ENCODE results near the gene GRM1. TPM values are rescaled to one million over a fixed set of nuclear protein-coding genes. Genes with fewer than 3 reads are reported as not detected.

Gene GRM1
- total RNA-seq, 1 donor = under 0.01 TPM

- no peak overlapping the region for H3K4me3 ChIP-seq (ENCODE audit: low read depth, low read length)
- no peak for TF ChIP-seq CTCF (IDR thresholded peaks at IDR 0.05; ENCODE audit: insufficient read depth, low read depth, low read length)
- DNase-seq (ENCODE audit: low read depth) = no peak
These were observed 148.9 kb downstream of the GRM1 start for GRCh38 chr6:146177785-146178184.

- no peak overlapping the region for H3K4me3 ChIP-seq (ENCODE audit: low read depth, low read length)
- DNase-seq (ENCODE audit: low read depth) = no peak
- TF ChIP-seq CTCF (IDR thresholded peaks at IDR 0.05; ENCODE audit: insufficient read depth, low read depth, low read length) = no peak
These were observed 155.0 kb downstream of the GRM1 start for GRCh38 chr6:146183831-146184230.

- no peak for DNase-seq (ENCODE audit: low read depth)
- TF ChIP-seq CTCF (IDR thresholded peaks at IDR 0.05; ENCODE audit: insufficient read depth, low read depth, low read length) = no peak
- no peak overlapping the region for H3K4me3 ChIP-seq (ENCODE audit: low read depth, low read length)
These were observed 155.8 kb downstream of the GRM1 start for GRCh38 chr6:146184701-146185100.

GRCh38 chr6:146189131-146189530 is 160.3 kb downstream of the GRM1 start:
- H3K4me3 ChIP-seq (ENCODE audit: low read depth, low read length) = no peak overlapping the region
- no peak for DNase-seq (ENCODE audit: low read depth)
- no peak for TF ChIP-seq CTCF (IDR thresholded peaks at IDR 0.05; ENCODE audit: insufficient read depth, low read depth, low read length)

GRCh38 chr6:146190581-146190980 is 161.7 kb downstream of the GRM1 start:
- TF ChIP-seq CTCF (IDR thresholded peaks at IDR 0.05; ENCODE audit: insufficient read depth, low read depth, low read length) = no peak

GRCh38 chr6:146191166-146191565 is 162.3 kb downstream of the GRM1 start:
- no peak for DNase-seq (ENCODE audit: low read depth)
- H3K4me3 ChIP-seq (ENCODE audit: low read depth, low read length) = no peak overlapping the region
- TF ChIP-seq CTCF (IDR thresholded peaks at IDR 0.05; ENCODE audit: insufficient read depth, low read depth, low read length) = no peak

More at GRCh38 chr6:146190581-146190980, 161.7 kb downstream of the GRM1 start:
- no peak overlapping the region for H3K4me3 ChIP-seq (ENCODE audit: low read depth, low read length)
- DNase-seq (ENCODE audit: low read depth) = no peak

- no peak overlapping the region for H3K4me3 ChIP-seq (ENCODE audit: low read depth, low read length)
- DNase-seq (ENCODE audit: low read depth) = no peak
- no peak for TF ChIP-seq CTCF (IDR thresholded peaks at IDR 0.05; ENCODE audit: insufficient read depth, low read depth, low read length)
These were observed 162.8 kb downstream of the GRM1 start for GRCh38 chr6:146191612-146192011.

Data from fibroblast of villous mesenchyme (primary cell).